Activated CD4-positive, alpha-beta T cell treated with anti-CD3 and anti-CD28 coated beads, Interleukin-2, amount 50 U/mL, for 4 hours (primary cell): ENCODE data around the gene KIR3DL3.
"Not testable (repeated sequence)": the region's sequence is repeated elsewhere in the genome, so short reads cannot be mapped to it uniquely, and the experiment has no call there.

Experiments used
- DNase-seq, 2 experiments: peaks; one replicate each; pipeline ENCODE4 v3.0.0-alpha.2; 2020

The KIR3DL3 gene

DNA sequence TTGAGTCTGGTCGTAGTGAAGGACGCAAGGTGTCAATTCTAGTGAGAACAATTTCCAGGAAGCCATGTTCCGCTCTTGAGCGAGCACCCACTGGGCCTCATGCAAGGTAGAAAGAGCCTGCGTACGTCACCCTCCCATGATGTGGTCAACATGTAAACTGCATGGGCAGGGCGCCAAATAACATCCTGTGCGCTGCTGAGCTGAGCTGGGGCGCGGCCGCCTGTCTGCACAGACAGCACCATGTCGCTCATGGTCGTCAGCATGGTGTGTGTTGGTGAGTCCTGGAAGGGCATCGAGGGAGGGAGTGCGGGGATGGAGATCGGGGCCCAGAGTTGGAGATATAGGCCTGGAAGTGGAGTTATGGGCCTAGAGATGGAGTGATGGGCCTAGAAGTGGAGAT lies 14.1 kb downstream of the KIR3DL3 start, which contains the start of gene KIR2DL3:
KIR2DL3 (plus strand) TSS at position 208 of the 400 bp plus-strand sequence; CDS start at position 241, 33 bp downstream.
- DNase-seq, result not testable (repeated sequence)

DNA sequence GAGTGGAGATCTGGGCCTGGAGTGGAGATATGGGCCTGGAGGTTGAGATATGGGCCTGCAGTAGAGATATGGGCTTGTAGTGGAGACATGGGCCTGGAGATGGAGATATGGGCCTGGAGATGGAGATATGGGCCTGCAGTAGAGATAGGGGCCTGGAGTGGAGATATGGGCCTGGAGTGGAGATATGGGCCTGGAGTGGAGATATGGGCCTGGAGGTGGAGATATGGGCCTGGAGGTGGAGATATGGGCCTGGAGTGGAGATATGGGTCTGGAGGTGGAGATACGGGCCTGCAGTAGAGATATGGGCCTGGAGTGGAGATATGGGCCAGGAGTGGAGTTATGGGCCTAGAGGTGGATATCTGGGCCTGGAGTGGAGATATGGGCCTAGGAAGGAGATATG lies 14.5 kb downstream of the KIR3DL3 start:
- no peak for DNase-seq

DNA sequence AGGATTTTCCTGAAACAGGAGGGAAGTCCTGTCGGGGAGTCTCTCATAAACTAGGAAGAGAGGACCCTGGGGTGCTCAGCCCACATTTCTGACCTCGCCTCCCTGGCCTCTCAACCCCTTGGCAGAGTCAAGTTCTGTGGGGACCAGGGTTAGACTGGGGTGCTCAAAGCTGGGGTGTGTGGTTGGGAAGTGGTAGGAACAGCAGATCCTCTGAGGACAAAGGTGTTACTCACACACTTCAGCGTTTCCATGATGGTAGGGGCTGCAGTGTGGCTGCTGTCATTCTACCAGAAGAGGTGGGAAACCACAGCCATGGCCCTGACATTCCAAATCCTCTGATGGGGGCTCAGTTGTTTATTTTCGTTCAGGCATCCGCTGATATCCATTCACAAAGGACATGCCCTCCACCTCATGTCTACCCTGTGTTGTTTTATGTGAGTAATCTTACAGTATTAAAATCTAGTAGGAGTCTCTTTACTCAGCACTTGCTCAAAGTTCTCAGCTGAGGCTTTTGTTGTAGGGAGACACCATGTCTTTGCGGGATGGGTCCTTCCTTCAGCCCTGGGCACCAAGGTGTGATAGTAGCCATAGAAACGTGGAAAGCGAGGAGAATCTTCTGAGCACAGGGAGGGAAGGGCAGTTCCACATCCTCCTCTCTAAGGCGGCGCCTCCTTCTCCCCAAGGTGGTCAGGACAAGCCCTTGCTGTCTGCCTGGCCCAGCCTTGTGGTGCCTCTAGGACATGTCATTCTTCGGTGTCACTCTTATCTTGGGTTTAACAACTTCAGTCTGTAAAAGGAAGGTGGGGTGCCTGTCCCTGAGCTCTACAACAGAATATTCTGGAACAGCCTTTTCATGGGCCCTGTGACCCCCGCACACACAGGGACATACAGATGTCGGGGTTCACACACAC lies 15.6 kb downstream of the KIR3DL3 start:
- no peak for DNase-seq

DNA sequence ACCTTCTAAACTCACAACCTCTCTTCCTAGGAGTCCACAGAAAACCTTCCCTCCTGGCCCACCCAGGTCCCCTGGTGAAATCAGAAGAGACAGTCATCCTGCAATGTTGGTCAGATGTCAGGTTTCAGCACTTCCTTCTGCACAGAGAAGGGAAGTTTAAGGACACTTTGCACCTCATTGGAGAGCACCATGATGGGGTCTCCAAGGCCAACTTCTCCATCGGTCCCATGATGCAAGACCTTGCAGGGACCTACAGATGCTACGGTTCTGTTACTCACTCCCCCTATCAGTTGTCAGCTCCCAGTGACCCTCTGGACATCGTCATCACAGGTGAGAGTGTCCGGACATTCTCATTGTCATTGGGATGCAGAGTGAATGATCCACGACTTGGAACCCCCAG lies 17.7 kb downstream of the KIR3DL3 start:
- not testable (repeated sequence) for DNase-seq

DNA sequence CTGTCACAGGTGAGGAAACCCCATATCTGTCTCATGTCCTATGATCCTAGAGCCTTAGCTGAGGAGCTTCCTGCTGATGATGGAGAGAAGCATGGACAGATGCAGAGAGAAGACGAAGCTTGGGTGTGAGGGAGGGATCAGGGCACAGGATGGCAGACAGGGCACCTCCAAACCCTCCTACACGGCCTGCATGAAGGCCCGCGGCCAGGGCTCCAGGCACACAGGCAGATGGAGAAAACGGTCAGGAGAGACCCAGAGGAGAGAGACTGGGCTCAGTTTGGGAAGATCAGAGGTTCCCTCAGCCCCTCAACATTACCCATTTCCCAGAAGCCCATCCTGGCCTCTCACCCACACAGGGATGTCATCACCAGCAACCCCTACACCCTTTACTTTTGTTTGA lies 19.8 kb downstream of the KIR3DL3 start:
- not testable (repeated sequence) for DNase-seq

DNA sequence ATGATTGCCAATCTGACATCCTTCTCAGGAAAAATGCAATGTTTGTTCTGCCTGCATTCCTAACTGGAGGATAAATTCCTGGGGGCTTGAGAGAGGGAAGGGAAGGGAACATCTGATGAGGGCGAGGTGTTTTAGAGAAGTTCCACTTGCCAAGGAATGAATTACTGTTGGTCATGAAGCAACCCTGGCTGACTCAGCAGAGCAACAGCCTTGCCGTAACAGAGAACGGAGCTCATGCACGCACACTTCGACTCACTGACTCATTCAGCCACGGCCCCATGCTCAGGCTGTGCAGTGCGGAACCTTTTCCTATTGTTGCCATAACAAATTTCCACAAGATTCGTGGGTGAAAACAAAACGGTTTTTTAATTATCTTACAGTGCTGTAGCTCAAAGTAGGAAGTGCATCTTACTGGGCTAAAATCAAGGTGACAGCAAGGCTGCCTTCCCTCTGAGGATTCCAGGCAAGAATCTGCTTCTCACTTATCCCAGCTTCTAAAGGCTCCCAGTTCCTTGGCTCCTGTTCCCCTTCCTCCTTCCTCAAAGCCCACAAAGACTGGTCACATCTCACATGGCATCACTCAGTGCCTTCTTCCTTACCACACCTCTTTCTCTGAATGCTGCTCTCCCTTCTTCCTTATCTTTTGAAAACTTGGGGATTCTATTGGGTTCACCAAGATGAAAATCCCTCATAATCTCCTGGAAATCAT lies 23.5 kb downstream of the KIR3DL3 start:
- DNase-seq, result not testable (repeated sequence)

DNA sequence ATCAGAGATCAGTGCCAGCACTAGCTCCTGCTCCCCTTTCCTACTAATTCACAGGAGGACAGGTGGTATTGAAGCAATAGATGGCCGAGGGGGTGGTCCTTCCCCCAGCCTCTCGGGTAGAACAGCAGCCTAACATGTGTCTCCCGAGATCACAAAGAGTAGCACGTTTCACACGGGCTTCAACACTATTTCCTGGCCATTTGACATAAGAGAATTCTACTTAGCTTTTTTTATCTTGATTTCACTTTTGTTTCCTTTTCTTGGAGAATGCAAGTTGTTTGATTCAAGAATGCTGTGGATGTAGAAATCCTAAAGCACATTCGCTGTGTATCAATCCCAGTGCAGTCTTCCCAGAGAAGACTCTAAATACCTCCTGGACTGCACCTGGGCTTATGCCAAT lies 26.0 kb downstream of the KIR3DL3 start:
- not testable (repeated sequence) for DNase-seq

DNA sequence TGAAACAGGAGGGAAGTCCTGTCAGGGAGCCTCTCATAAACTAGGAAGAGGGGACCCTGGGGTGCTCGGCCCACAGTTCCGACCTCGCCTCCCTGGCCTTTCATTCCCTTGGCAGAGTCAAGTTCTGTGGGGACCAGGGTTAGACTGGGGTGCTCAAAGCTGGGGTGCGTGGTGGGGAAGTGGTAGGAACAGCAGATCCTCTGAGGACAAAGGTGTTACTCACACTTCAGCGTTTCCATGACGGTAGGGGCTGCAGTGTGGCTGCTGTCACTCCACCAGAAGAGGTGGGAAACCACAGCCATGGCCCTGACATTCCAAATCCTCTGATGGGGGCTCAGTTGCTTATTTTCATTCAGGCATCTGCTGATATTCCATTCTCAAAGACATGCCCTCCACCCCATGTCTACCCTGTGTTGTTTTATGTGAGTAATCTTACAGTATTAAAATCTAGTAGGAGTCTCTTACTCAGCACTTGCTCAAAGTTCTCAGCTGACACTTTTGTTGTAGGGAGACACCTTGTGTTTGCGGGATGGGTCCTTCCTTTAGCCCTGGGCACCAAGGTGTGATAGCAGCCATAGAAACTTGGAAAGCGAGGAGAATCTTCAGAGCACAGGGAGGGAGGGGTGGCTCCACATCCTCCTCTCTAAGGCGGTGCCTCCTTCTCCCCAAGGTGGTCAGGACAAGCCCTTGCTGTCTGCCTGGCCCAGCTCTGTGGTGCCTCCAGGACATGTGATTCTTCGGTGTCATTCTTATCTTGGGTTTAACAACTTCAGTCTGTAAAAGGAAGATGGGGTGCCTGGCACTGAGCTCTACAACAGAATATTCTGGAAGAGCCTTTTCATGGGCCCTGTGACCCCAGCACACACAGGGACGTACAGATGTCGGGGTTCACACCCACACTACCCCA lies 32.2 kb downstream of the KIR3DL3 start:
- not testable (repeated sequence) for DNase-seq

DNA sequence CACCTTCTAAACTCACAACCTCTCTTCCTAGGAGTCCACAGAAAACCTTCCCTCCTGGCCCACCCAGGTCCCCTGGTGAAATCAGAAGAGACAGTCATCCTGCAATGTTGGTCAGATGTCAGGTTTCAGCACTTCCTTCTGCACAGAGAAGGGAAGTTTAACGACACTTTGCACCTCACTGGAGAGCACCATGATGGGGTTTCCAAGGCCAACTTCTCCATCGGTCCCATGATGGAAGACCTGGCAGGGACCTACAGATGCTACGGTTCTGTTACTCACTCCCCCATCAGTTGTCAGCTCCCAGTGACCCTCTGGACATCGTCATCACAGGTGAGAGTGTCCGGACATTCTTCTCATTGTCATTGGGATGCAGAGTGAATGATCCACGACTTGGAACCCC lies 34.3 kb downstream of the KIR3DL3 start:
- DNase-seq, result not testable (repeated sequence)

DNA sequence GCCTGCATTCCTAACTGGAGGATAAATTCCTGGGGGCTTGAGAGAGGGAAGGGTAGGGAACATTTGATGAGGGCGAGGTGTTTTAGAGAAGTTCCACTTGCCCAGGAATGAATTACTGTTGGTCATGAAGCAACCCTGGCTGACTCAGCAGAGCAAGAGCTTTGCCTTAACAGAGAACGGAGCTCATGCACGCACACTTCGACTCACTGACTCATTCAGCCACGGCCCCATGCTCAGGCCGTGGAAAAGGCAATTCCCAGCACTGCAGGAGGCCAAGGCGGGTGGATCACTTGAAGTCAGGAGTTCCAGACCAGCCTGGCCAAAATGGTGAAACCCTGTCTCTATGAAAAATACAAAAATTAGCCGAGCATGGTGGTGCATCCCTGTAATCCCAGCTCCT lies 40.0 kb downstream of the KIR3DL3 start:
- DNase-seq, result not testable (repeated sequence)

DNA sequence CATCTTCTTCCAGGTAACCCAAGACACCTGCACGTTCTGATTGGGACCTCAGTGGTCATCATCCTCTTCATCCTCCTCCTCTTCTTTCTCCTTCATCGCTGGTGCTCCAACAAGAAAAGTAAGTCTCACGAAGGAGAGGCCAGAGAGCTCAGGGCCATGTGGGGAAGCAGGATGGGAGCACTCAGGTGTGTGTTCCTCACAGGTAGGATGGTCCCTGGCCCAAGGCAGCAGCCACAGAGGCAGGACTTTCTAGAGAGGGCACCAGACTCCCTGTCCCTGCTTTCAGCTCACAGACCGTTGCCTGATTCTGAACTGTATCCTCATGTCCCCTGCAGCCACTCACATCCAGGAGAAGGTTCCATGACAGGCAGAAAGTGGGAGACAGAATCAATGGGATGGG lies 42.2 kb downstream of the KIR3DL3 start:
- DNase-seq, result not testable (repeated sequence)

DNA sequence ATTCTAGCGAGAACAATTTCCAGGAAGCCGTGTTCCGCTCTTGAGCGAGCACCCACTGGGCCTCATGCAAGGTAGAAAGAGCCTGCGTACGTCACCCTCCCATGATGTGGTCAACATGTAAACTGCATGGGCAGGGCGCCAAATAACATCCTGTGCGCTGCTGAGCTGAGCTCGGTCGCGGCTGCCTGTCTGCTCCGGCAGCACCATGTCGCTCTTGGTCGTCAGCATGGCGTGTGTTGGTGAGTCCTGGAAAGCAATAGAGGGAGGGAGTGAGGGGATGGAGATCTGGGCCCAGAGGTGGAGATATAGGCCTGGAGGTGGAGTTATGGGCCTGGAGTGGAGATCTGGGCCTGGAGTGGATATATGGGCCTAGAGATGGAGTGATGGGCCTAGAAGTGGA lies 45.4 kb downstream of the KIR3DL3 start, which contains the start of gene KIR2DL1:
KIR2DL1 (plus strand) TSS at position 148 of the 400 bp plus-strand sequence; CDS start at position 206, 58 bp downstream.
- not testable (repeated sequence) for DNase-seq

DNA sequence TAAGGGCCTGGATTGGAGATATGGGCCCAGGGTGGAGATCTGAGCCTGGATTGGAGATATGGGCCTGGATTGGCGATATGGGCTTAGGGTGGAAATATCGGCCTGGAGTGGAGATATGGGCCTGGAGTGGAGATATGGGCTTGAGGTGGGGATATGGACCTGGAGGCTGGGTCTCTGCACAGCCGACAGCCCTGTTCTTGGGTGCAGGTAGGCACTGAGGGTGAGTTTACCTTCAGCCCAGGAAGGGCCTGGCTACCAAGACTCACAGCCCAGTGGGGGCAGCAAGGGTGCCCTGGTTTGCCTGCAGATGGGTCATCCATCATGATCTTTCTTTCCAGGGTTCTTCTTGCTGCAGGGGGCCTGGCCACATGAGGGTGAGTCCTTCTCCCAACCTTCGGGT lies 46.3 kb downstream of the KIR3DL3 start:
- DNase-seq, result not testable (repeated sequence)

DNA sequence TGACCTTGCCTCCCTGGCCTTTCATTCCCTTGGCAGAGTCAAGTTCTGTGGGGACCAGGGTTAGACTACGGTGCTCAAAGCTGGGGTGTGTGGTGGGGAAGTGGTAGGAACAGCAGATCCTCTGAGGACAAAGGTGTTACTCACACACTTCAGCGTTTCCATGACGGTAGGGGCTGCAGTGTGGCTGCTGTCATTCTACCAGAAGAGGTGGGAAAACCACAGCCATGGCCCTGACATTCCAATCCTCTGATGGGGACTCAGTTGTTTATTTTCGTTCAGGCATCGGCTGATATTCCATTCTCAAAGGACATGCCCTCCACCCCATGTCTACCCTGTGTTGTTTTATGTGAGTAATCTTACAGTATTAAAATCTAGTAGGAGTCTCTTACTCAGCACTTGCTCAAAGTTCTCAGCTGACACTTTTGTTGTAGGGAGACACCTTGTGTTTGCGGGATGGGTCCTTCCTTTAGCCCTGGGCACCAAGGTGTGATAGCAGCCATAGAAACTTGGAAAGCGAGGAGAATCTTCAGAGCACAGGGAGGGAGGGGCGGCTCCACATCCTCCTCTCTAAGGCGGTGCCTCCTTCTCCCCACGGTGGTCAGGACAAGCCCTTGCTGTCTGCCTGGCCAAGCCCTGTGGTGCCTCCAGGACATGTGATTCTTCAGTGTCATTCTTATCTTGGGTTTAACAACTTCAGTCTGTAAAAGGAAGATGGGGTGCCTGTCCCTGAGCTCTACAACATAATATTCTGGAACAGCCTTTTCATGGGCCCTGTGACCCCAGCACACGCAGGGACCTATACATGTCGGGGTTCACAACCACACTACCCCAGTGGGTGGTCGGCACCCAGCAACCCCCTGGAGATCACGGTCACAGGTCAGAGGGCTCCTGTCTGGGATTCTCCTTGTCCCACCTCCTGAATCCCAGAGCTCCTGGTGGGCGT lies 47.0 kb downstream of the KIR3DL3 start:
- DNase-seq, result not testable (repeated sequence)

DNA sequence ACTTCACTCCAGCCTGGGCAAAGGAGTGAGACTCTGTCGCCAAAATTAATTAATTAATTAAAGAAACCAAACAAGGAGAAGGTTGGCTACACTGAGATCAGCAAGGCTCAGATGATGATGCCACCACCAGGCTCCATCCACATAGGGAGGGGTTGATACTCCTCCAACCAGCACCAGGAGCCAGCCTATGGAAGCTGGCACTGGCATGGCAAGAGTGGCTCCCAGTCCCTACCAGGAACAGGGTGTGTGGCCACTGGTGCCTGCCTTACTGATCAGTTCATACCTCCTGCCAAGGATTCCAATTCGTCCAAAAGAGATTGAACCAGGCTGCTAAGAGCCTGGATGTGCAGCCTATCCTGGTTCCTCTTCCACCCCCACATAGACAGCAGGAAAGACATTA lies 48.4 kb downstream of the KIR3DL3 start:
- DNase-seq, result not testable (repeated sequence)

DNA sequence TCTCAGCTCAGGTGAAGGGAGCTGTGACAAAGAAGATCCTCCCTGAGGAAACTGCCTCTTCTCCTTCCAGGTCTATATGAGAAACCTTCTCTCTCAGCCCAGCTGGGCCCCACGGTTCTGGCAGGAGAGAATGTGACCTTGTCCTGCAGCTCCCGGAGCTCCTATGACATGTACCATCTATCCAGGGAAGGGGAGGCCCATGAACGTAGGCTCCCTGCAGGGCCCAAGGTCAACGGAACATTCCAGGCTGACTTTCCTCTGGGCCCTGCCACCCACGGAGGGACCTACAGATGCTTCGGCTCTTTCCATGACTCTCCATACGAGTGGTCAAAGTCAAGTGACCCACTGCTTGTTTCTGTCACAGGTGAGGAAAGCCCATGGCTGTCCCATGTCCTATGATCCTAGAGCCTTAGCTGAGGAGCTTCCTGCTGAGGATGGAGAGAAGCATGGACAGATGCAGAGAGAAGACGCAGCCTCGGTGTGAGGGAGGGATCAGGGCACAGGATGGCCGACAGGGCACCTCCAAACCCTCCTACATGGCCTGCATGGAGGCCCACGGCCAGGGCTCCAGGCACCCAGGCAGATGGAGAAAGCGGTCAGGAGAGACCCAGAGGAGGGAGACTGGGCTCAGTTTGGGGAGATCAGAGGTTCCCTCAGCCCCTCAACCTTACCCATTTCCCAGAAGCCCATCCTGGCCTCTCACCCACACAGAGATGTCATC lies 51.0 kb downstream of the KIR3DL3 start:
- DNase-seq, result not testable (repeated sequence)

DNA sequence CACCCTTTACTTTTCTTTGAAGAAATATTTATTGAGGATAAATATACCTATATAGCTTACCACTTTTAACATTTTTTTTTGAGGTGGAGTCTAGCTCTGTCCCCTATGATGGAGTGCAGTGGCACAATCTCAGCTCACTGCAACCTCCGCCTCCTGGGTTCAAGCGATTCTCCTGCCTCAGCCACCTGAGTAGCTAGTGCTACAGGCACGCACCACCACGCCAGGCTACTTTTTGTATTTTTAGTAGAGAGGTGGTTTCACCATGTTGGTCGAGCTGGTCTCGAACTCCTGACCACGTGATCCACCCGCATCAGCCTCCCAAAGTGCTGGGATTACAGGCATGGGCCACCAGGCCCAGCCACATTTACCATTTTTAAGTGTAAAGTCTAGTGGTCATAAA lies 51.6 kb downstream of the KIR3DL3 start:
- DNase-seq, result not testable (repeated sequence)

DNA sequence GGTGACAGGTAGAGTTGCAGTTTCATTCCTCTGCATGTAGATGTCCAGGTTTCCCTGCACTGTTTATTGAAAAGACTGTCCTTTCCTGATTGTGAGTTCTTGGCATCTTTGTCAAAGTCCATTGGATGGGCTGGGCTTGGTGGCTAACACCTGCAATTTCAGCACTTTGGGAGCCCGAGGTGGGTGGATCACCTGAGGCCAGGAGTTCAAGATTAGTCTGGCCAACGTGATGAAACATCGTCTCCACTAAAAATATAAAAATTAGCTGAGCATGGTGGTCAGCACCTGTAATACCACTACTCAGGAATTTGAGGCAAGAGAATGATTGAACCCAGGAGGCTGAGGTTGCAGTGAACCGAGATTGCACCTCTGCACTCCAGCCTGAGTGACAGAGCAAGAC lies 53.6 kb downstream of the KIR3DL3 start:
- DNase-seq, result not testable (repeated sequence)

DNA sequence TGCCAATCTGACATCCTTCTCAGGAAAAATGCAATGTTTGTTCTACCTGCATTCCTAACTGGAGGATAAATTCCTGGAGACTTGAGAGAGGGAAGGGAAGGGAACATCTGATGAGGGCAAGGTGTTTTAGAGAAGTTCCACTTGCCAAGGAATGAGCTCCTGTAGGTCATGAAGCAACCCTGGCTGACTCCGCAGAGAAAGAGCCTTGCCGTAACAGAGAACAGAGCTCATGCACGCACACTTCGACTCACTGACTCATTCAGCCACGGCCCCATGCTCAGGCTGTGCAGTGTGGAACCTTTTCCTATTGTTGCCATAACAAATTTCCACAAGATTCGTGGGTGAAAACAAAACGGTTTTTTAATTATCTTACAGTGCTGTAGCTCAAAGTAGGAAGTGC lies 54.7 kb downstream of the KIR3DL3 start:
- DNase-seq, result not testable (repeated sequence)

DNA sequence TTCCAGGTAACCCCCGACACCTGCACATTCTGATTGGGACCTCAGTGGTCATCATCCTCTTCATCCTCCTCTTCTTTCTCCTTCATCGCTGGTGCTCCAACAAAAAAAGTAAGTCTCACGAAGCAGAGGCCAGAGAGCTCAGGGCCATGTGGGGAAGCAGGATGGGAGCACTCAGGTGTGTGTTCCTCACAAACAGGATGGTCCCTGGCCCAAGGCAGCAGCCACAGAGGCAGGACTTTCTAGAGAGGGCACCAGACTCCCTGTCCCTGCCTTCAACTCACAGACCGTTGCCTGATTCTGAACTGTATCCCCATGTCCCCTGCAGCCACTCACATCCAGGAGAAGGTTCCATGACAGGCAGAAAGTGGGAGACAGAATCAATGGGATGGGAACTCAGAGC lies 58.7 kb downstream of the KIR3DL3 start:
- DNase-seq, result not testable (repeated sequence)
